Non-pigmented ciliary epithelial cell (primary cell): ENCODE measurements around the gene ATP11A.

Source experiments
- DNase-seq: peaks from one replicate; pipeline ENCODE4 v3.0.0-alpha.2; 2010; ENCODE audit warnings: low read depth

The ATP11A gene

DNA sequence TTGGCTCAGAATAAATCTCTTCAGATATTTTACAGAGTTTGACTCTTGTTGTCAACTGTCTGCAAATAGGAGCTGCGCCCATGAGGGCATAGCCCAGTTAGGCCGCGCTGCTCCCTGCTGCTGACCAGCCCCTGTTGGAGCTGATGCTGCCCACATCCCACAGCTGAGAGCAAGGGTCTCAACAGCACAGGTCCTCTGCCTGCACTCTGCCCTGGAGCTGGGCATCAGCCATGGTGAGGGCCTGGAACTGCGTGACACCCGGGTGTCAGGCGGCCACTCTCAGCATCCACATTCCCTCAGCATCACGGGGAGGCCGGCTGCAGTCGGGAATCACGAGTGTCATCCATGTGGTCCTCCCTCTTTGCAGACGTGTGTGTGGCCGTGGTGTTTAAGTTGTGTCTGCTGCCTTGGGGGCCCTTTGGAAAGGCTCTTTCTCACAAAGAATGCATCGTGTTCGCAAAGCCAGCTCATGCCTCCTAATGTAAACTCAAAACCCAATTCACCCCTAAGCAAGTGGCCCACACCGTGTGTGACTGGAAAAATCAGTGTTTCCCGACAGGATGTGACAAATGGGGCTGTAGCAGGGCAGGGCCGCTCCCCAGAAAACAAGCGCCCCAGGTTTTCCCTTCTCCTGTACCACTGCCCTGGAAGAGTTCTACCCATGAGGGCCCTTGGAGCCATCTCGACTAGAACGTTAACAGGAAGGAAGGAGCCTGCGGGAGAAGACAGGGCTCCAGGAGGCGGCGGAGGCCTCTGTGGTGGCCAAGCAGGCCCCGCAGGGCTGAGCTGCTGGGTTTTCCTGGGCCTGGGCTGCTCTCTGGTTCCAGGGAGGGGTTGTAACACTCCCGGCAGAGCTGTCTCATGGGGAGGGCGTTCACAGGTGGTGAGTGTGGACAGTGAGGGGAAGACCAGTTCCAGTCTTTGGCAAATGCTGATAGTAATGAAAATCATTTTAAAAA lies 20.3 kb downstream of the ATP11A start:
- DNase-seq, result no peak

DNA sequence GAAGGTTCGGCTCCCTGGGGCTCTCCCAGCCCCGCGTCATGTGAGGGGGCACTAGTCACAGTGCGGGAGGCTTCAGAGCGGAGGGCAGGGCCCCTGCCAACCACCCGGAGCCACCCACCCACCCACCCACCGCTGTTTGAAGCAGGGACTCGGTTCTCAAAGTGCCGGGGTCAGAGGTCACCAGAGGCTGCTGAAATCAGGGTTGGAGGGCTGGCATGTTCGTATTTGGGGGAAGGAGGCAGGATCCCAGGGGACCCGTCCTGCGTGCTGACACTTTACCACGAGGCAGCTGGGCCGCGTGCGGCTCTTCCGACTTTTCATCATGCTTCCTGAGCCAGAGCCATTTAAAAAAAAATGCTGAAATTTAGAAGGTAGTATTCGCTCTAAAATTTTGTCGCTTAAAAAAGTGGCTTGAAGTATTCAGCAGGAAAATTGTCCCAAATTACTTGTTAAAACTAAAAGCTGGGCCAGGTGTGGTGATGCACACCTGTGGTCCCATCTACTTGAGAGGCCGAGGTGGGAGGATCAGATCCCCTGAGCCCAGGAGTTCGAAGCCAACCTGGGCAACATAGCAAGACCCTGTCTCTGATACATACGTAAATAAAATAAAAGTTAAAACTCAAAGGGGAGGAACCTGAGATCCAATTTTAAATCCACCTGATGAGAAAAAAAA lies 21.2 kb downstream of the ATP11A start:
- no peak for DNase-seq

DNA sequence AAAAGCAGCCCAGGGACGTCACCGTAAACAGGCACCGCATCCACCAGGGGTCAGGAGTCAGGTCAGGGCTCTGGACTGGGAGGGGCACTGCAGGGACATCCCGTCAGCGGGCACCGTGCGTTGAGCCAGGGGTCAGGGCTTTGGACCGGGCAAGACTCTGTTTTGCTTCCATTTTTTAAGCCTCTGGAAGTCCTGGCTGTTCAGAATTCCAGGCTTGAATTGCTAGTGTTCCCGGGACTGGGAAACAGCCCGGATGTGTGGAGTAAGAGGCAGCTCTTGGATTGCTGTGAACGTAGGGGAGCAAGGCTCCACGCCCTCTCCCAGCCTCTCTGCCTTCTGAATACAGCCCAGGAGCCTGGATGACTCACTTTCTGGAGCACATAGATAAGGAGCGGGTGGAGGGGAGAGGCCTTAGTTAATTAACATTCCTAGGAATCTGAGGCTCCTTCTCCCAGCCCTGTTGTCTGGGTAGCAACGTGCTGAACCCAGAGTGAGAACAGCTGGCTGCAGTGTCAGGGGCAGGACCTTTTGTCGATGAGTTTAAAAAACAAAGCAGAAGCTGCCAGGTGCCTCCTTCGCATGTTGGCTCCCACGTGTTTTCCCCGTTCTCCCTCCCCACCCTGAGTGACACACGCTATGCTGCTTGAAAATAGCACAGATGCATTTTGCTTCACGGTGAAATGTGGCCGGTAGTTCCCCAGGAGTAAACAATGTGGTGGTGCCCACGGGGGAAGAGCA lies 21.9 kb downstream of the ATP11A start:
- peak; percentile 69 for DNase-seq

DNA sequence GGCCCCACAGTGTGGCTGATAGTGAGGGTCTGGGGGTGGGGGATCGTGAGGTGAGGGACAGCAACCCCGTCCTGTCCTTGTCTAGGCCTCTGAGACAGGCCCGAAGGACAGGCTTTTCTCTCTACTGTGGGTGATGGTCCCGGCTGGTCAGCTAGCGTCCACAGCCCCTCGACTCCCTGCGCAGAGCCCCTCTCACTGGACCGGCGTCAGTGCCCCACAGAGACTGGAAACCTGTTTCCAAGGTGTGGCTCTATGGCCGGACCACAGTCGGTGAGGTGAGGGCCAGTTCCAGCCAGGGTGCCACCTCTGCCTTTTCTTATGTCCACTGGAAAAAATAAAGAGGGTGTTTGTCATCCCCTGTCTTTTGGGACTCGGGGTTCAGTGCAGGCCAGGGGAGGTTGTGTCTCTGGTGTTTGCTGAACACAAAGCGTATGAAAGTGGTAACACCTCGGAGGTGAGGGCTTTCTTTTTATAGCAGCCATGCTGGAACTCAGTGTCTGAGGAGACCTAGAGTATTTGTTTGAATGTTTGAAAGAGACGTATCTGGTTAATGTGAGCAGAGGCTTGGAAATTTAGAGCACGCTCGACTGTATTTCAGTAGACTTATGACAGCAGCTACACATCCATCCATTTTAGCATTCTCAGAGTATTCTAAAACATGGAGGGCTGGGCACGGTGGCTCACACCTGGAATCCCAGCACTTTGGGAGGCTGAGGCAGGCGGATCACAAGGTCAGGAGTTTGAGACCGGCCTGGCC lies 22.8 kb downstream of the ATP11A start:
- DNase-seq, result no peak

DNA sequence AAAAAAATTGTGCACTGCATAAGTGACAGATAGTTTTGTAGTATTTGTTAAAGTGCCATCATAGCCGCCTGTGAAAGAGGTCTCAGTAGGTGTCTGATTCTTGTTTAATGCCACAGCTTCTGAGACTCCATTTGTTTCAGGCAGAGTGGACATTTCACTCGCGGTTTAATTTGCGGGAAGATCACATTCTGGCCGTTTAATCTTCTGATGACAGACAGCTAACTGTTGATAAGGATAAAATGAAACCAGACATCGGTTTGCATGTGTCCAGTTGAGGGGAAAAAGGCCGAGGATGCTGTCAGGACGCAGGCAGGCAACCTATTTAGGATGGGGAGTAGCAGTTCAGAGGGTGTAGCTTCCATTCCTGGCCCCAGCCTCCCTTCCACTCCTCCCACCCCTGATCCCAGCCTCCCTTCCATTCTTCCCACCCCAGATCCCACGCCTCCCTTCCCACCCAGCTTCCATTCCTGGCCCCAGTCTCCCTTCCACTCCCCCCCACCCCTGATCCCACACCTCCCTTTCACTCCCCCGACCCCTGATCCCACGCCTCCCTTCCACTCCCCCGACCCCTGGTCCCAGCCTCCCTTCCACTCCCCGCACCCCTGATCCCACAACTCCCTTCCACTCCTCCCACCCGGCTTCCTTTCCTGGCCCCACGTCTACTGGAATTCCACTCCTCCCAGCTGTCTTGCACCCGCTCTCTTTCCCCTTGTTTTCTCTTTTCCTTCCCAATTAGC lies 23.8 kb downstream of the ATP11A start:
- DNase-seq, result no peak

DNA sequence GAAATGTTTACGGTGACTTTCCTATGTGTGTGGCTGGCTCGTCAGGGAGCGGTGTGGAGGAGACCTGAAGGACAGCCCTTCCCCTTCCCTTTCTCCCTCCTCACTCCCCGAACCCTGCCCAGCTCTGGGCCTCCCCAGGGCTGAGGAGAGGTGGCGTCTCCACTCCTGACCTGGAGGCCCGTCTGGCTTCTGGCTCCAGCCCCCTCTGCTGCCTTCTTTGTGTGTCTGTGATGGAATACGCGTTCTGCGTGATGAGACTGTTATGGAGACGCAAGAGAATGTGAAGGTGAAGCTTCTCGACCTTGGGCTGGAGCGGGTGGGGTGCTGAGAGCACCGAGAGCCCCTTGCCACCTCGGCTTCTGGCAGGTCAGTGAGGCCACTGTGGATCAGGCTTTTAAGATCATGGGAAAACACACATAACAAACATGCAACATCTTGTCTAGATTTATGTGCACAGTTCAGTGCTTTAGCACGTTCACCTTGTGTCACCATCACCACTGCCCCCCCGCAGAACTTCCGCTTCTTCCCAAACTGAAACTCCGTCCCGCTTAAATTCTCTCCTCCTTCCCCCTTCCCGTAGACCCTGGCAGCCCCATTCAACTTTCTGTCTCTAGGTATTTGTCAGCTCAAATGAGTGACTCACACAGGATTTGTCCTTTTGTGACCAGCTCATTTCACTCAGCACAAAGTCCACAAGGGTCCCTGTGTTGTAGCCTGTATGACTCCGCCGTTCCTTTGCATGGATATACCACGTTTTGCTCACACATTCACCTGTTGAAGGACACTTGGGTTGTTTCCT lies 24.7 kb downstream of the ATP11A start:
- DNase-seq, result no peak

DNA sequence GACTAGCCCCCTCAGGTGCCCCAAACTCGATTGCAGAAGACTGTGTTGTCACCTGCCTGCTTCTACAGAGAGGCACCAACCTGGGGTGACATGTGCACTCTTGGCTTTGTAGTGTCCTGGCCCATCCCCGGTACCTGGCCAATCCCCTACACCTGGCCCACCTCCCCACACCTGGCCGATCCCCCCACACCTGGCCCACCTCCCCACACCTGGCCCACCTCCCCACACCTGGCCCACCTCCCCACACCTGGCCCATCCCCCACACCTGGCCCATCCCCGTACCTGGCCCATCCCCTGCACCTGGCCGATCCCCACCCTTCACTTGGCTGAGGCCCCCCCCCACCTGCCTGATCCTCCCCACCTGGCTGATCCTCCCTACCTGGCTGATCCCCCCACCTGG lies 25.4 kb downstream of the ATP11A start:
- DNase-seq, result no peak

DNA sequence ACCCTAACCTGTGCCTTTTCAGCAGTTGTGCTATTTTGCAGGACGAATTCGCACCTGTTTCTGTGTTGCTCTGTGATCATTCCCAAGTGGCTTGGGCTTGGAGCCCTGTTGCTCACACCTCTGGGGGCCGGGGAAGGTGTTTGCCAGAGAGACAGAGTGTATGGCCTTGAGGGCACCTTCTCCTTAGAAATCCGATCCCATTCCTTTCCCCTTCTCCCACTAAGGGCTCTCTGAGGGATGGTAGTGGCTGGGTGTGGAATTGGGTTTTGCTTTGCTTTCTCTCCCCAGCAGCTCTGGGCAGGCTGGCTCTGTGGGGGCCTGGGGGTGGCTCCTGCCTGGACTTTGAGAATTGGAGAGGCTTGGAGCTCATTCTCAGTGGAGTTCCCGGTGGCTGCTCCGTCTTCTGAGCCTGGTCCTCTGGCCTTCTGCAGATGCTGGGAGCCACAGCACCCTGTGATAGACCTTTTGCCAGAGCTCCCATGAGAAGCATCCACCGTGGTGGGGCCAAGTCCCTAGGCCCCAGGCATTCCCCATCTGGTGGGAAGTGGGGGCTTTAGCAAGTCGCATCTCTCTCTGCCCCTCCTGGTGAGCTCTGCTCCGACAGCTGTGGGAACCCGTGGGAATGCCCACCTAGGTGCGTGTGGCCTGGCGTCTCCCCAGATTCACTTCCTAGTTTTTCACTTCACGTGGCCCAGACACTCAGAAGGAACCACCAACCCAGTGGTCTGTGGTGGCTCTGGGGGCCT lies 26.1 kb downstream of the ATP11A start:
- DNase-seq, result no peak

DNA sequence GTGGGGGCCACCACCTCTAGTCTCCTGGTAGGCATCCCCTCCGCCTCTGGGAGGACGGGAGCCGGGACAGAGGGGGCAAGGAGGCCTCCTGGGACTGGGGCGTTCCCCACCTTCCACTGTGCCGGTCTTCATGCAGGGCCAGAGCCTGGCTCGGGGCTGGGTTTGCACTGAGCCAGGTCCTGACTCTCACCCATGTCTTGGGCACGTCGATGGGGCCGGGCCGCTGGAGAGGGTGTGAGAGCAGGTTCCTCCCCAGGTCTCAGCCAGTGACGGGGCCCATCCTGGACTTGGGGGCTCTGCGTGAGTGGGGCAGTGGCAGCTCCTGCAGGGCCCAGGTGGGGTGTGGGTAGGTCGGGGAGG lies 26.6 kb downstream of the ATP11A start:
- no peak for DNase-seq

DNA sequence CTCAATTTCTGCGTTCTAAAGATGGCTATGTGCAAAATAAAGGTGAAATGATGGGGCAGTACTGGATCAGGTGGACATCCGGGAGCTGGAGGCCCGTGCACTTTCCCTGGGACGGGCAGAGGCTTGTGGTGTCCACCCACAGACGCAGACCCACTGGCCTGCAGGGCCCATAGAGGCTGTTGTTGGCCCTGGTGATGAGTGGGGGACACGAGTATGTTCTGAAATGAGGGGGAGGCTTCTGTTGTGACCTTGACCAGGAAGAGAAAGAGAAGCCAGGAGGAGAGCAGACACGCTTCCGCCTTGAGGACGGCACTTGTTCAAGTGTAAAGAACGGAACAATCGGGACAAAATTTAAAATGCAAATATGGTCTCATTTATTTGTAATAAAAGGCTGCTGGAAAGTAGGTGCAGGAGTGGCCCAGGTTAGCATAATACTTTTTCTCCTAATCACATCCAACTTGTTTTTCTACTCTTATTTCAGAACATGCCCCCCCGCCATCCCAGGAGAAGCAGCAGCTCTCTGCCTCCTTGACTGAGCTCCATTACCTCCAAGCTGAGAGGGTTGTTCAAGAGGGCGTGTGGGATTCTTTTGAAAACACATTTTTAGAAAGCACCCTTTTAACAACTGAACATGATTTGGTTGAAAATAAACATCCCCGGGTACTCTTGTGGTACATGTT lies 27.1 kb downstream of the ATP11A start:
- DNase-seq, result no peak

DNA sequence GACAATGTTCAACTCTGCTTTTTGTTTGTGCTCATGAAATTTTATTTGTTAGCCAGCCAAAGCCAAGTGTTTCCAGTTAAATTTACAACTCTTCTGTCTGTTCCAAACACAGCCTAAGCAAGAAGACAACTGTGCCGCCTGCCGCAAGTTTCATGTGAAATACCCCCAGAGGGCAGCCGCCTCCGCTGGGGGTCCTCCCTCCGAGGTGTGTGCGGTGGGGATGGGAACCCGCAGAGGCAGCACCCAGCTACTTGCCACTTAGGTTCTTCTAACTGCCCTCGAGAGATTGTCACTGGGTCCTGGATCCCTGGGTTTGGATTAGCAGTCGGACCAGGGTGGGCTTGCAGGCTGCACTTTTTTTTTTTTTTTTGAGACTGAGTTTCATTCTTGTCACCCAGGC lies 28.5 kb downstream of the ATP11A start:
- DNase-seq, result no peak

DNA sequence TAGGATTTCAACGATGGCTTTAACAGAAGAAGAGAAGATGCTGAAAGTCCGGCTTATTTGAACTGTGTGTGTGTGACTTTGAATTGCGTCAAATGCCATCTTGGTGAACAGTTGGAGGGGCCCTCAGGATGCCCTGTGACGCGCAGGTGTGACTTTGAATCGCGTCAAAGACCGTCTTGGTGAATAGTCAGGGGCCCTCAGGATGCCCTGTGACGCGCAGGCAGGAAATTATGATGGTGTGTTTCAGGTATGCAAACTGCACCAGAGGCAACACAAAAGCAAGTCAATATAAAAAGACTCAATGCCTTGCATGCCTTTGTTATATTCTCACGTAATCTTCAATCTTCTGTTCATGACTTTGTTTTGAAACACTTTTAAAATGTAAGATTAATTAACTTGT lies 29.2 kb downstream of the ATP11A start:
- DNase-seq, result no peak

DNA sequence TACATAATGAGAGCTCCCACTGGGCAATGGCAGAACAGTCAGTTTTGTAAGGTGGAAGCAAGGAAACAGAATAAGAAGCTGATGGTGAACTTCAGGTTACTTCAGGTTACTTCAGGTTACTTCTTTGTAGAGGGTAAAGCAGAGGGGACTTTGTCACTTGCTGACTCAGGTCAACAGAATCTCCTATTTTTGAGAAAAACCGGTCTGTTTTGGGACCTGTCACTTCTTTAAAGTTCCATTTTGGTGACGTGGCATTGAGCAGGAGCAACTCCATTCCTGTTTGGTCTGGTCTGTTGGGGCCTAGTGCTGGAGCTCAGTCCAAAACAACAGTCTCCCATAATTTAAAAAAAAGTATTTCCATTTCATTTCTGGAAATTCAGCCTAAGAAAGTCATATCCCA lies 29.7 kb downstream of the ATP11A start:
- DNase-seq, result no peak

DNA sequence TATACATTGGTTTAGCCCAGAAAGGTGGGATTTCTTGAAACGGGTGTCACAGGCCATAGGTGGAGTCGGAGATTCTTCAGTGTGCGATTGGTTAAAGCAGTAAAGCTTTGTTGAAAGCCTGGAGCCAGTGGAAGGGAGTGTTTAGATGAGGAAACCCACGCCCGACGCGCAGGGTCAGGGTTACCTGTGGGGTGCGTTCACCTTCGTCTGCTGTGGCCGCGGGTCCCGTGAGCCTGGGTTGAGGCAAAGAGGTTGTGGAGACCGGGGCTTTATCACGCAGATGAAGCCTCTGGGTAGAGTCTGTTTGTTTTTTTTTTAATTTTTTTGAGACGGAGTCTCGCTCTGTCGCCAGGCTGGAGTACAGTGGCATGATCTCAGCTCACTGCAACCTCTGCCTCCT lies 30.4 kb downstream of the ATP11A start:
- no peak for DNase-seq

DNA sequence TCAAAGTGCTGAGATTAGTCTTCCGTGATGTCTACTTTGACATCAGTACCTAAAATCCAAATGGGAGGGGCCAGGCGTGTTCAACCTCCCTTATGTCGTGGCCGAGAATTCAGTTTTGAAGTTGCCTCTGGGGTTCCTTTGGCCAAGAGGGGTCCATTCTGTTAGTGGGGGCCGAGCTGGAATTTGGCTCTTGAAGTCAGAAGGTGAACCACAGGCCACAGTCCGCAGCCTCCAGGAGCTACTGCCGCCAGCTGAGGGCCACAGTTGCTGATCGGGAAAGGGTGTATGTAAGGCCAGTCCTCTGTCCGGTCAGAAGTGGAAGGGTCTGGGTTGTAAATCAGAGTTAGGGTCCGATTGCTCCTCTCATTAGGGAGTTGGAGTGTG lies 31.0 kb downstream of the ATP11A start:
- DNase-seq, result no peak

DNA sequence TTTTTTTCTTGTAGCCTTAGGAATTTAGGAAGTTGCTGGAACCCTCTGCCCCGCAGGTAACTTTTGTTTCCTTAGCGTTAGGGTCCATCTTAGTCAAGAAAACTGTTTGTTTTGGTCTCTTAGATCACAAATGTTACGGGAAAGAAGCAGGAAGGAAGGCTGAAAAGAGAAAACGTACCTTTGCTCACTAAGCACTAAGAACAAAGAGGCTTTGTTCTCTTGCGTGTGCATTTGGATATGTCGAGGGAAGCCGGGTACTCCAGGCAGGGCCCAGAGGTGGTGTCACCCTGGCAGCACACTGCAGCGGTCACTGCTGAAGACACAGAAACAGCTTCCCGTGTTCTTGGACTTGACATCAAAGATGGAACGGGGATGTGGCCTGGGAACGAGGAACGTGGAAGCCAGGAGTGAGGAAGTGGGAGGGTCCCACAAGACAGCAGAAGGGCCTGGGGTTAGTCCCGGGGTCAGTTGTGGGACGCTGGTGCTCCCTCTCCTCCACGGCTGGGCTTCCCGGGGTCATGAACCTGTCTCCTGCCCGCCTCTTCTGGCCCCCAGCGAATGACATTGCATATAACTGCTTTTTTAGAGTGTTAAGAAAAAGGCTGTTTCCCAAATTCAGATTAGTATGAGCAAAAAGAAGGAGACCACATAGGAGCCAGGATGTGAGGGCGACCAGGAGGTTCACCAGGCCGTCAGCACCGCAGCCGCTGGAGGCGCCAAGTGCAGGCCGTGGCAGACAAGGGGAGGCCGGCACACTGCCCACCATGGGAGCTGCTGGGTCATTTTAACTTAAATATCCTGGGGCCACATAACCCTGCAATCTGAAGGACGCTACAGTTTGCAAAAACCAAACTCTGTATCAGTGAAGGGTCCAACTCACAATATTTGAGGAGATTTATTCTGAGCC lies 31.6 kb downstream of the ATP11A start:
- no peak for DNase-seq

DNA sequence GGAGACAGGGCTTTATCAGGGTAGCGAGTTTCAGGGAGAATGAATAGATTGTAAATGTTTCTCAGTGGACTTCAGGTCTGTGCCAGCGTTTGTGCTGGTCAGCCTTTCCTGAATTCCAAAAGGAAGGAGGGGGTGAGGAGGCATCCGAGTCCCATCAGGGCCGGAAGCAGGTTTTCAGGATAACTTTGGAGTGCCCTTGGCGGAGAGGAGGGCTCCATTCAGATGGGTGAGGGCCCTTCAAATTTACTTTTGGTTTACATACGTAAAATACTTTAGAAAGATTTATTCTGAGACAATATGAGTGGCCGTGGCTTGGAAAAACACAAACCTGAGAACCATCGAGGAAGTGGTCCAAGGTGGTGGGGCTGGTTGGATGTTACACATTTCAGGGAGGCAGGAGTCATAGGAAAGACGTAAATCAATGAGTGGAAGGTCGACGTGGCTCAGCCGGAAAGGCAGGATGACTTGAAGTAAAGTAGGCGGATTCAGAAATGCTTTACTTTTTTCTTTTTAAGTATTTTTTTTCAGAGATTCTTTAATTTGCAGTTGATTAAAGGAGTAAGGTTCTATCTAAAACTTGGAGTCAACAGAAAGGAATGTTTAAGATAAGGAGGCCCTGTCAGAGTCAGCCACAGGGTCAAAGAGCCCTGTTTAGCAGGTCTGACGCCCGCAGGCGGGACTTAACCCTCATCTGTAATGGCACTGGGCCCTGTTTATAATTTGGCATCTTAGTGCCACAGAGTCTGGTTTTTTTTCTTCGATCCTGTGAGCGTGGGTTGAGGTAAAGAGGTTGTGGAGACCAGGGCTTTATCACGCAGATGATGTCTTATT lies 32.8 kb downstream of the ATP11A start:
- DNase-seq, result peak; percentile 45
